Transverse colon (tissue), 4 donors: ENCODE results near the gene SLC40A1. TPM values are rescaled to one million over a fixed set of nuclear protein-coding genes. Genes with fewer than 3 reads are reported as not detected.

Source experiments
- DNase-seq: peaks from one replicate; pipeline ENCODE4 v3.0.0-alpha.2; 2019
- H3K27ac ChIP-seq, 4 donors: fragments of 200-600 bp; sonication (generic); 2 replicates each; pipeline ENCODE4 v1.5.1; 2016 to 2018; ENCODE audit warnings: inconsistent platforms in 4 of 4
- H3K27me3 ChIP-seq: fragments of 200-600 bp; sonication (generic); 2 replicates; pipeline ENCODE4 v1.5.1; 2017; ENCODE audit warnings: inconsistent platforms
- H3K36me3 ChIP-seq, 4 donors: fragments of 200-600 bp; sonication (generic); 2 replicates each; pipeline ENCODE4 v1.5.1; 2017 to 2019; ENCODE audit warnings: inconsistent platforms in 4 of 4
- H3K4me1 ChIP-seq, 4 donors: fragments of 200-600 bp; sonication (generic); 2 replicates each; pipeline ENCODE4 v1.5.1; 2017 to 2020; ENCODE audit warnings: inconsistent platforms in 4 of 4
- H3K4me3 ChIP-seq, 4 donors: fragments of 200-600 bp; sonication (generic); 1 replicate in 1 of 4; 2 replicates in 3 of 4; pipeline versions ENCODE4 v1.5.1 to v1.6.1; 2017 to 2019; ENCODE audit warnings: inconsistent platforms in 4 of 4
- H3K9me3 ChIP-seq, 2 donors: fragments of 200-600 bp; sonication (generic); 2 replicates each; pipeline ENCODE4 v1.5.1; 2017 to 2019; ENCODE audit warnings: inconsistent platforms in 2 of 2
- CTCF ChIP-seq, 5 experiments: fragments of 200-600 bp in 3 of 5; fragments of 450-650 bp in 2 of 5; sonication (generic) in 3 of 5; IDR thresholded peaks; 1 replicate in 2 of 5; 2 replicates in 3 of 5; pipeline ENCODE4 v1.5.1; 2016 to 2017; ENCODE audit warnings: antibody characterized with exemption in 5 of 5, inconsistent platforms in 3 of 5, mild to moderate bottlenecking in 2 of 5, moderate library complexity in 1 of 5
- EP300 ChIP-seq: sonication (generic); formaldehyde crosslinking; IDR thresholded peaks from one replicate; pipeline ENCODE4 v1.6.1; 2017; ENCODE audit warnings: antibody characterized with exemption, low read depth
- POLR2A ChIP-seq: fragments of 450-650 bp; IDR thresholded peaks from one replicate; pipeline ENCODE4 v1.6.1; 2016; ENCODE audit warnings: antibody characterized with exemption, mild to moderate bottlenecking, moderate library complexity
- POLR2AphosphoS5 ChIP-seq, 3 donors: sonication (generic); formaldehyde crosslinking; IDR thresholded peaks; one replicate each; pipeline ENCODE4 v1.6.1; 2016; ENCODE audit warnings: antibody characterized with exemption in 3 of 3
- WGBS, 2 donors: methylation state at CpG; one replicate each; pipeline ENCODE4 v1.1.5; 2018; ENCODE audit warnings: low coverage in 1 of 2; 5-methylcytosine and 5-hydroxymethylcytosine counted together
- in situ Hi-C, 4 donors: fragments of 200-750 bp; cut with MboI; loops; one replicate each; pipeline versions ENCODE4 v1.15.0 to v1.15.1; 2017; ENCODE audit warnings: low sequenced_read_pairs in 3 of 4, low pct_ligation_motif_present in 1 of 4, low pct_unique_long_range_greater_than_20kb in 1 of 4
- intact Hi-C: fragments of 100-400 bp; cut with DNase I; formaldehyde crosslinking; loops from one replicate; pipeline ENCODE4 v1.15.1; 2023; ENCODE audit warnings: low total_unique reads
- total RNA-seq, 4 donors: library from RNA; depleted of rRNA; stranded (reverse); fragments of >200 nt; gene quantifications; one replicate each; pipeline ENCODE4 v1.1.0, GENCODE V29; 2016

Gene SLC40A1
- total RNA-seq, 4 donors from 2014 or later = 26.3 to 345 (median 186) TPM

- Histone ChIP-seq H3K4me1 (peaks cover 5 to 61% (median 19%) of the 10 kb centered on the region in 4 donors), H3K27me3 (no peaks in the 10 kb centered on the region), H3K36me3 (no peaks in the 10 kb centered on the region), H3K4me3 (no peak overlapping the region), H3K27ac (peak overlapping the region; percentile 10 to 43 (median 20)), H3K9me3 (no peaks in the 10 kb centered on the region)
- no peak for TF ChIP-seq EP300
- TF ChIP-seq POLR2A = no peak
- 55 to 57% methylated on average over 6 of the region's 6 CpGs for WGBS, 2 donors
- intact Hi-C loops (no loop called here), in situ Hi-C loops (no loop called here)
- DNase-seq = no peak
These were observed 28.1 kb downstream of the SLC40A1 start for GRCh38 chr2:189552334-189552990.

- Histone ChIP-seq H3K4me3 (no peak overlapping the region), H3K9me3 (no peaks in the 10 kb centered on the region), H3K36me3 (no peaks in the 10 kb centered on the region), H3K4me1 (peaks cover 5 to 54% (median 19%) of the 10 kb centered on the region in 4 donors), H3K27ac (peak overlapping the region; percentile 10 to 43 (median 20)), H3K27me3 (no peaks in the 10 kb centered on the region)
- TF ChIP-seq CTCF (IDR thresholded peaks at IDR 0.05) (no peak), POLR2A (no peak), POLR2AphosphoS5 (IDR thresholded peaks at IDR 0.05) (no peak), EP300 (no peak)
- intact Hi-C loops = no loop called here
- in situ Hi-C loops = no loop called here
- DNase-seq = no peak
These were observed 28.8 kb downstream of the SLC40A1 start for GRCh38 chr2:189551808-189552207.

- H3K4me3 ChIP-seq = no peak overlapping the region
- no peak for TF ChIP-seq EP300
- TF ChIP-seq POLR2A = no peak
- no peak for TF ChIP-seq POLR2AphosphoS5 (IDR thresholded peaks at IDR 0.05)
- no peak for TF ChIP-seq CTCF (IDR thresholded peaks at IDR 0.05)
These were observed 31.1 kb downstream of the SLC40A1 start for GRCh38 chr2:189549449-189549832.

GRCh38 chr2:189548666-189549448, 31.7 kb downstream of the SLC40A1 start:
- in situ Hi-C loops = no loop called here
- peak overlapping the region; percentile 40 to 61 (median 44) for H3K27ac ChIP-seq
- no peak for DNase-seq

More at GRCh38 chr2:189549449-189549832, 31.1 kb downstream of the SLC40A1 start:
- peaks cover 0 to 42% (median 12%) of the 10 kb centered on the region in 4 donors for H3K4me1 ChIP-seq
- peak overlapping the region; percentile 40 to 61 (median 44) for H3K27ac ChIP-seq
- H3K27me3 ChIP-seq = no peaks in the 10 kb centered on the region
- no peaks in the 10 kb centered on the region for H3K36me3 ChIP-seq
- intact Hi-C loops (no loop called here), in situ Hi-C loops (no loop called here)
- no peak for DNase-seq
- H3K9me3 ChIP-seq = no peaks in the 10 kb centered on the region
- WGBS, 2 donors = 34 to 39% methylated on average over 2 of the region's 2 CpGs

More at GRCh38 chr2:189548666-189549448, 31.7 kb downstream of the SLC40A1 start:
- Histone ChIP-seq H3K27me3 (no peaks in the 10 kb centered on the region), H3K4me1 (peaks cover 0 to 40% (median 11%) of the 10 kb centered on the region in 4 donors), H3K9me3 (no peaks in the 10 kb centered on the region), H3K4me3 (no peak overlapping the region), H3K36me3 (no peaks in the 10 kb centered on the region)
- intact Hi-C loops = no loop called here
- TF ChIP-seq CTCF (IDR thresholded peaks at IDR 0.05) (no peak), POLR2A (no peak), EP300 (no peak), POLR2AphosphoS5 (IDR thresholded peaks at IDR 0.05) (no peak)
- 68 to 75% methylated on average over 2 of the region's 2 CpGs for WGBS, 2 donors
